Activated naive CD8-positive, alpha-beta T cell treated with anti-CD3 and anti-CD28 coated beads, Interleukin-2, amount 50 U/mL, for 24 hours (primary cell): ENCODE results near the gene ANKDD1B.
A peak's percentile ranks its signal among the peaks of the same experiment; 100 is the strongest.
"Not testable (repeated sequence)": the region's sequence is repeated elsewhere in the genome, so short reads cannot be mapped to it uniquely, and the experiment has no call there.

Experiments
- ATAC-seq: fragments of 150-1000 bp; cut with Tn5 transposase; one replicate; pipeline ENCODE4 v1.10.0; 2021
- DNase-seq: peaks from one replicate; pipeline ENCODE4 v3.0.0; 2021
- H3K27ac Mint-ChIP-seq: one replicate; pipeline ENCODE4 v1.8.0; 2021; ENCODE audit warnings: mild to moderate bottlenecking, mixed read lengths
- H3K27me3 Mint-ChIP-seq: one replicate; pipeline ENCODE4 v1.8.0; 2021; ENCODE audit warnings: mixed read lengths
- H3K36me3 Mint-ChIP-seq: one replicate; pipeline ENCODE4 v1.8.0; 2021; ENCODE audit warnings: low read depth, mixed read lengths
- H3K4me1 Mint-ChIP-seq: one replicate; pipeline ENCODE4 v1.8.0; 2021; ENCODE audit warnings: mixed read lengths
- H3K4me3 Mint-ChIP-seq: one replicate; pipeline ENCODE4 v1.8.0; 2021; ENCODE audit warnings: mild to moderate bottlenecking, moderate library complexity, mixed read lengths
- H3K9me3 Mint-ChIP-seq: one replicate; pipeline ENCODE4 v1.8.0; 2021; ENCODE audit warnings: mixed read lengths

Gene ANKDD1B

DNA sequence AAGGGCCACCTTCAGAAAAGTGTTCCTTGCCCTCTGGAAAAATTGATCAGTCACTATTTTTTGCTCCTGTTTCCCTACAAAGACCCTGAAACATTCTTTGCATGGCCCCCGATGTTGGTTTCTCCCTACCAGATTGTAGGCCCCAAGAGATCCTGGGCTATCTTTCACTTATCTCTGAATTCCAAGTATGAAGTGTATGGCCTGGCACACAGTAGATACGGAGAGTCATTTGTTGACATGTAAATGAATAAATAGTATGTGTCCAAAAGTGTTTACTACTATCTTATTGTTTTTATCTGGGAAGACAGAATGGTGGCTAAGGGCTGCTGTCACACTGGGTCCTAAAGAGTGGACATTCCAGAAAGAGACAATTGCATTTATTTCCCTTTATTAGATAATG, 7.4 kb upstream of the ANKDD1B start:
- no peak for ATAC-seq
- Mint-ChIP-seq H3K9me3 (no peaks in the 10 kb centered on the region), H3K27ac (no peak overlapping the region), H3K4me1 (peaks cover 24% of the 10 kb centered on the region), H3K36me3 (peaks cover 26% of the 10 kb centered on the region), H3K27me3 (no peaks in the 10 kb centered on the region), H3K4me3 (no peak overlapping the region)
- DNase-seq, result no peak

DNA sequence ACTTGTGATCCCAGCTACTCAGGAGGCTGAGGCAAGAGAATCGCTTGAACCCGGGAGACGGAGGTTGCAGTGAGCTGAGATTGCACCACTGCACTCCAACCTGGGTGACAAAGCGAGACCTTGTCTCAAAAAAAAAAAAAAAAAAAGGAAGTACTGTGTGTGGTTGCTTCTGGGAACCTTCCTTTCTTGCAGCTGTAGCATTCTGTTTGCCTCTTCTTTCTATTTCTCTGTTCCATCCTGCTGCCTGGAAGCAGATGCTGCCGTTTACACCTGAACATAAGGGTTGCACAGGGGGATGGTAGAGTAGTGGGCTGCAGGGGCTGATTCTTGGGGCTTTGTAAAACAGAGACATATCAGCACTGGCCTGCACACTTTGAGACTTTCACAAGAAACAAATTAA, 3.9 kb upstream of the ANKDD1B start:
- not testable (repeated sequence) for H3K27ac Mint-ChIP-seq, H3K27me3 Mint-ChIP-seq, ATAC-seq, DNase-seq, H3K4me3 Mint-ChIP-seq, H3K9me3 Mint-ChIP-seq
- H3K36me3 Mint-ChIP-seq, result peaks cover 12% of the 10 kb centered on the region
- H3K4me1 Mint-ChIP-seq, result peaks cover 11% of the 10 kb centered on the region

GRCh38 chr5:75608870-75609269, 2.4 kb upstream of the ANKDD1B start:
- Mint-ChIP-seq H3K27ac (no peak overlapping the region), H3K4me3 (no peak overlapping the region), H3K9me3 (no peaks in the 10 kb centered on the region), H3K27me3 (peaks cover 17% of the 10 kb centered on the region), H3K4me1 (peaks cover 4% of the 10 kb centered on the region), H3K36me3 (peaks cover 4% of the 10 kb centered on the region)
- no peak for ATAC-seq
- no peak for DNase-seq

GRCh38 chr5:75610201-75610600, 1.1 kb upstream of the ANKDD1B start:
- ATAC-seq, result no peak
- H3K27ac Mint-ChIP-seq, result no peak overlapping the region

DNA sequence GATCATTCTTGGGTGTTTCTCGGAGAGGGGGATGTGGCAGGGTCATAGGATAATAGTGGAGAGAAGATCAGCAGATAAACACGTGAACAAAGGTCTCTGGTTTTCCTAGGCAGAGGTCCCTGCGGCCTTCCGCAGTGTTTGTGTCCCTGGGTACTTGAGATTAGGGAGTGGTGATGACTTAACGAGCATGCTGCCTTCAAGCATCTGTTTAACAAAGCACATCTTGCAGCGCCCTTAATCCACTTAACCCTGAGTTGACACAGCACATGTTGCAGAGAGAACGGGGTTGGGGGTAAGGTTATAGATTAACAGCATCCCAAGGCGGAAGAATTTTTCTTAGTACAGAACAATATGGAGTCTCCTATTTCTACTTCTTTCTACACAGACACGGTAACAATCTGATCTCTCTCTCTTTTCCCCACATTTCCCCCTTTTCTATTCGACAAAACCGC, 368 bp upstream of the ANKDD1B start:
- H3K27me3 Mint-ChIP-seq, result peaks cover 17% of the 10 kb centered on the region
- H3K27ac Mint-ChIP-seq, H3K9me3 Mint-ChIP-seq, H3K4me3 Mint-ChIP-seq, ATAC-seq, DNase-seq, H3K4me1 Mint-ChIP-seq, H3K36me3 Mint-ChIP-seq: not testable (repeated sequence)

More at GRCh38 chr5:75610201-75610600, 1.1 kb upstream of the ANKDD1B start:
- Mint-ChIP-seq H3K27me3 (peaks cover 17% of the 10 kb centered on the region), H3K9me3 (no peaks in the 10 kb centered on the region), H3K36me3 (peaks cover 2% of the 10 kb centered on the region), H3K4me1 (peaks cover 4% of the 10 kb centered on the region), H3K4me3 (no peak overlapping the region)
- no peak for DNase-seq

DNA sequence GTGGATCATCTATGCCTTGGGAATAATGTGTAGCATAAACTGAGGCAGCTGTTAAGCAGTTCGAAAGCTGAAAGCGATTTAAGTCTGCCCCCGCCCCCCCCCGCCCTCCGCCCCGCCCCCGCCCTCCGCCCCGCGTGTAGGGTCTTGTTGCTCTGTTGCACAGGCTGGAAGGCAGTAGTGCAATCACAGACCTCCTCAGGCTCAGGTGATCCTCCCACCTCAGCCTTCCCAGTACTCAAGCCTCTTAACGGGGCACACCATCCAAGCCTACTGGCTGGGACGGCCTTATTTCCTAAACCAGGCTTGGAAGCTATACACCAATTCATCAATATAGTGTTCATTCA, 945 bp downstream of the ANKDD1B start:
- no peak overlapping the region for H3K27ac Mint-ChIP-seq
- H3K4me1 Mint-ChIP-seq, result peaks cover 4% of the 10 kb centered on the region
- H3K9me3 Mint-ChIP-seq, result no peaks in the 10 kb centered on the region
- ATAC-seq (no peak), DNase-seq (no peak)
- H3K27me3 Mint-ChIP-seq, result peaks cover 17% of the 10 kb centered on the region
- H3K36me3 Mint-ChIP-seq, result peaks cover 2% of the 10 kb centered on the region
- H3K4me3 Mint-ChIP-seq, result no peak overlapping the region

DNA sequence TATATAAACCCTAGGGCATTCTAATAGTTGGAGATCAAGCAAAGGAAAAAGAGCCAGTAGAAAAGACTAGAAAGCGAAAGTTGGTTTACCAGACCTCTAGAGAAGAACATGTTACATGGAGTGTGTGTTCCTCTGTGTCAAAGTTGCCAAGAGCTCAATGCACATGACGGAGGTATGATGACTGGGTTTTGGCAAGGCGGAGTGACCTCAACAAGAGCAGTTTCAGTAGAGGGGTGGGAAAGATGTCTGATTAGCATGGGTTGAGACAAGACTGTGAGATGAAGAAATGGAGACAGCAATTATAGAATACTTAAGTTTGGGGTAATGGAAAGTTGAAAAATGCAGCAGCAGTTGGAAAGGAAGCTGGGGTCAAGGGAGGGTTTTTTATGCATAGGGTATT, 1.6 kb downstream of the ANKDD1B start:
- peaks cover 19% of the 10 kb centered on the region for H3K27me3 Mint-ChIP-seq
- DNase-seq (no peak), ATAC-seq (no peak)
- H3K9me3 Mint-ChIP-seq, result no peaks in the 10 kb centered on the region
- peaks cover 4% of the 10 kb centered on the region for H3K4me1 Mint-ChIP-seq
- H3K36me3 Mint-ChIP-seq, result peaks cover 2% of the 10 kb centered on the region
- H3K27ac Mint-ChIP-seq, result no peak overlapping the region
- H3K4me3 Mint-ChIP-seq, result no peak overlapping the region

DNA sequence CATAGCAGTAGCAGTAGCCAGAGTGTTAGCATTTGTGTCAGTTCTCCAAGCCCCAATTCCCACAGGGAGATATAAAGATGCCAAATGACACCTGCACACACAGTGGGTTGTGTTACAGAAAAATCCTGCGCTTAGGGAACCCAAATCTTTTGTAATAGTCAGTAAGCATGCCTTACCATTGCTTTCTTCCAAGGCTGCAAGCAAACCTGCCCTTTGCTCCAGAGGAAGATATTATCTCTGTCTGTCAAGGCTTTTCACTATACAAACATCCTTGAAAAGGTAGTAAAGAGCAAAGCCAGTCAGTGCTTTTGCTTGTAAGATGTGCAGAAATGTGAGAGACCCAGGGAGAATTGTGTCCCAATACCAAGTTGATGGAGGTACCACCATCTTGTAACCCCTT, 2.9 kb downstream of the ANKDD1B start:
- Mint-ChIP-seq H3K4me1 (peaks cover 4% of the 10 kb centered on the region), H3K36me3 (peaks cover 2% of the 10 kb centered on the region), H3K27me3 (peaks cover 19% of the 10 kb centered on the region), H3K9me3 (no peaks in the 10 kb centered on the region), H3K4me3 (no peak overlapping the region), H3K27ac (no peak overlapping the region)
- ATAC-seq (no peak), DNase-seq (no peak)

DNA sequence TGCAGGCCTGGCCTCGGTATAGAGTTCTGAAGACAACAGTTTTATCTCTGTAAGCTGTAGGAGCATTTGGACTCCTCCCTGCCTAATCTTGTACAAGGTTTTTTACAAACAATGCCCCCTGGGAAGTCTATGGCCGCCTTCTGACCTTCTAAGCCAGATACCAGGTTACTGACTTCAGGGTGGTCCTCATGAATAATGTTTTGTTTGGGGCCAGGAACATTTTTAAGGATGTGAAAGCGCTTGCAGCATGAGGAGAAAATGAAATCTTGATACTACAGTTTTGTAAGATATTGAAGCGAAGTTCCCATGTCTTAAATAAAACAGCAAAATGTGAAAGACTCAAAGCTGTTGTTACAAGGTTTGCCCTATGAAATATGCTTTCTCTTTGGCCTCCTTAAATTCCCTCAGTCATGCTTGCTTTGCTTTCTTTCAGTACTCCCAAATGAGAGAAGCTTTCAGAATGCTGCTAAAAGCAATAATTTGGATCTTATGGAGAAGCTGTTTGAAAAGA, 5.2 kb downstream of the ANKDD1B start:
- H3K36me3 Mint-ChIP-seq, result no peaks in the 10 kb centered on the region
- H3K4me3 Mint-ChIP-seq, result no peak overlapping the region
- DNase-seq, result no peak
- H3K27ac Mint-ChIP-seq, result no peak overlapping the region
- H3K9me3 Mint-ChIP-seq, result no peaks in the 10 kb centered on the region
- H3K27me3 Mint-ChIP-seq, result peaks cover 11% of the 10 kb centered on the region
- no peak for ATAC-seq
- H3K4me1 Mint-ChIP-seq, result no peaks in the 10 kb centered on the region

DNA sequence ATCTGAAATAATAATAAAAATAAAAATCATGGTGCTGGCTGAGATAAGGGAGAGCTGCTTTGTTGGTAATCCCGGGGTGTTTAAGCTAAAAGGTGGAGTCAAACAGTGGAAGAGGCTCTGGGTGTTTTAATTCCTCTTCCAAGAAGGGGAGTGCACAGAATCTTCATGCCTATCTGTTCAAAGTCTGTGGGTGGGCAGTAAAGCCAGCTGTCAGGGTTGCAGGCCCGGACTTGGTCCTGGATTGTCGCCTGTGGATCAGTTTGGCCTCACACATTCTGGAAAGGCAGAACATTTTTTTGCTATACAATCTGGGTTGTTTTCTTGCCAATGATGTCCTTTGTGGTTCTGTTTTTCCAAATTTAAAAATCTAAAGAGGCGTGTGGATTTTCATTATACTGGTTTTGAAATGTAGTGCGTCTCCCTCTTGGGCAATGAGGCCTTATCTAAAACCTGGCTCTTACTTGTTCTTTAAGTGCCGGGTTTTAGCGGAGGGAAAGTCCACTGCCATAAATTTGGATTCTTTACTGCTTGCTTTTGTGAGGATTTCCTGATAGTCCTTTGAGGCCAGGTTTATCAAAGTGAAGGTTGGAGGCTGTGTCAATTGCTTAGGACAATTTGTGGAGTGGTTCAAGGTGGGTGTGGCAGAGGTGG, 5.8 kb downstream of the ANKDD1B start:
- no peak for DNase-seq
- no peaks in the 10 kb centered on the region for H3K9me3 Mint-ChIP-seq
- H3K4me3 Mint-ChIP-seq, result no peak overlapping the region
- no peak overlapping the region for H3K27ac Mint-ChIP-seq
- peaks cover 11% of the 10 kb centered on the region for H3K27me3 Mint-ChIP-seq
- no peaks in the 10 kb centered on the region for H3K4me1 Mint-ChIP-seq
- no peaks in the 10 kb centered on the region for H3K36me3 Mint-ChIP-seq
- ATAC-seq, result no peak

DNA sequence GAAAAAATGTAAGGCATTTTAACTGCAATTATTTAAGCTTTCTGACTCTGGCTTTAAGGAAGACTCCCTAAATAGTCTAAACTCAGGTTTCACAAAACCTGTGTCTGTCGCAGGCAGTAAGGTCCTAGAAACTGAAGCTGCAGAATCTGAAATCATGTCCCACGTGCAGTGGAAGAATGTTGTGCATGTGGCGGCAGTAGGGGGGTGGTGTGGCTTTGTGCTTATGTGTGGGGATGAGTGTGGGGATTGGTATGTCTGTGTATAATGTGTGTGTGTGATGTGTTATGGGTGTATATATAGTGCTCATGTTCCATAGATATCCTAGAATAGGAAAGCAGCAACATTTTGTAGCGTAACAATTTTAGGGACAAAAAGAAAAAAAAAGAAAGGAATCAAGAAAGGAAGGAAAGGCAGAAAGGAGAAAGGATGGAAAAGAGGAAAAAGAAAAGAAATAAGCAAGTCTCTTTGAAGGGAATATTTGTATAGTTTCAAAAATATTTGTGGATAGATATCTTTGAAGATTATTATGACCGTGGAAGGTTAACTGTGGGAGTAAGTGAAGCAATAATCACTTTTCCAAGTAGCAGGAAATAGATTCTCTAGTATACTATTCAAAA, 6.6 kb downstream of the ANKDD1B start:
- Mint-ChIP-seq H3K4me1 (no peaks in the 10 kb centered on the region), H3K4me3 (no peak overlapping the region), H3K27me3 (peaks cover 5% of the 10 kb centered on the region), H3K9me3 (no peaks in the 10 kb centered on the region), H3K27ac (no peak overlapping the region), H3K36me3 (no peaks in the 10 kb centered on the region)
- DNase-seq (no peak), ATAC-seq (no peak)

DNA sequence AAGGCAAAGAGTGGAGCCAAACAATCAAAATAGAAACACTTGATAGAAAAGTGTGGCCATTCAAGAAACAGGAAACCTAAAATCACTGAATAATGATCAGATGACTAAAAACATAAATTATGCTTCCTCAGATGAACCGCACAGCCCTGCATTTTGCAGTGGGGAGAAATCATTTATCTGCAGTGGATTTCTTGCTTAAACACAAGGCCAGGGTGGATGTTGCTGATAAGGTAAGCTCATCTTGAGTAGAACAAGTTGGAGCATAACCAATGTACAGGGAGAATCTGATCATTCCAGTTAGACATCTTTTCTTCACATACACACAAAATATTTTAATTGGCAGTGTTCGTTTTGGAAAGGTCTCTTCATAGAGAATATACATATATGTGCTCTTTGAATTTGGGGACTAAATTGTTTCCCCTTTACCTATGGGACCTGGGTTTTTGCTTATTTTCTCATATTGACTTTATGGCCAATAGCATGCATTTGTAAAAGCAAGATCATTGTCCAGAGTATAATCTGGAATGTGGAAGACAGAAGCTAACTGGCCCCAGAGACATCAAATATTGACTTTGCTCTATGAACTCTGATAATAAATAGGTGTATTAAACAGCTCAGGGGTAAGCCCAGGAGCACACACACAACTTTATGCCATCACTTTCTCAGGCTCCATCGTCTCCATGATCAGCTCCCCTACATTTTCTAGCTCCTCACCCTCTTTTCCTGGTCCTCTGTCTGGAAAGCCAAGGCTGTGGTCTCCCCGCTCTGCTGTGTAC, 9.1 kb downstream of the ANKDD1B start:
- Mint-ChIP-seq H3K4me1 (no peaks in the 10 kb centered on the region), H3K27ac (no peak overlapping the region), H3K9me3 (no peaks in the 10 kb centered on the region), H3K27me3 (peaks cover 2% of the 10 kb centered on the region), H3K4me3 (no peak overlapping the region), H3K36me3 (no peaks in the 10 kb centered on the region)
- ATAC-seq, result no peak
- no peak for DNase-seq

DNA sequence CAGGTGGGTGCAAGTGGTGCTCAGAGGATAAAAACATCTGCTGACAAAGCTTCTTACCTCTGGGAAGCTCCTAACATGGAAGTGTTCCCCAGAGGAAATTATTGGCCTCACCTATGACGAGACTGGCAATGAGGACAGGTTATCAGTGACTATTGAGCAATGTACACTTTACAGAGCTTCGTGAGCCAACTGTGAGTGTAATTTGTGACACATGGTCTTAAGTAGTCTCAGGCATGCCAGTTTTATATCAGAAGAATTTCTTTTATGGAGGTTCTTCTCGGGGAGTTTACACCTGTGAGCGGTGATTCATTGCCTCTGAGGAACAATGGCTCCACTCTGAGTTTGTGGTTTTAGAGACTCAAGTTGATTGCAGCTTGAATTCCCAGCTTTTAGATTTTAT, 11.3 kb downstream of the ANKDD1B start:
- peaks cover 10% of the 10 kb centered on the region for H3K4me1 Mint-ChIP-seq
- H3K9me3 Mint-ChIP-seq, result no peaks in the 10 kb centered on the region
- H3K4me3 Mint-ChIP-seq, result no peak overlapping the region
- H3K27me3 Mint-ChIP-seq, result peaks cover 2% of the 10 kb centered on the region
- DNase-seq, result no peak
- no peaks in the 10 kb centered on the region for H3K36me3 Mint-ChIP-seq
- H3K27ac Mint-ChIP-seq, result no peak overlapping the region
- no peak for ATAC-seq

GRCh38 chr5:75623846-75624245, 12.6 kb downstream of the ANKDD1B start:
- H3K9me3 Mint-ChIP-seq, result no peaks in the 10 kb centered on the region
- H3K36me3 Mint-ChIP-seq, result no peaks in the 10 kb centered on the region
- no peak for DNase-seq
- H3K27ac Mint-ChIP-seq, result no peak overlapping the region
- no peak overlapping the region for H3K4me3 Mint-ChIP-seq
- H3K4me1 Mint-ChIP-seq, result peaks cover 10% of the 10 kb centered on the region
- no peak for ATAC-seq
- no peaks in the 10 kb centered on the region for H3K27me3 Mint-ChIP-seq

- Mint-ChIP-seq H3K4me3 (no peak overlapping the region), H3K27ac (no peak overlapping the region), H3K27me3 (no peaks in the 10 kb centered on the region), H3K9me3 (no peaks in the 10 kb centered on the region), H3K36me3 (no peaks in the 10 kb centered on the region), H3K4me1 (peaks cover 10% of the 10 kb centered on the region)
- ATAC-seq (peak; percentile 43), DNase-seq (no peak)
These were observed 15.7 kb downstream of the ANKDD1B start for GRCh38 chr5:75626959-75627358.
